Head of caudate nucleus (tissue), 42 donors: ENCODE data around the gene CHST8.
"Not testable (repeated sequence)": the region's sequence is repeated elsewhere in the genome, so short reads cannot be mapped to it uniquely, and the experiment has no call there.

Experiments
- DNase-seq, 42 donors: peaks; one replicate each; pipeline versions ENCODE4 v3.0.0 to v3.0.0-alpha.2; 2020 to 2021; ENCODE audit warnings: mixed read lengths in 7 of 42
- intact Hi-C: fragments of 100-400 bp; cut with DNase I; formaldehyde crosslinking; loops from one replicate; pipeline ENCODE4 v1.15.0; 2022

Gene CHST8

DNA sequence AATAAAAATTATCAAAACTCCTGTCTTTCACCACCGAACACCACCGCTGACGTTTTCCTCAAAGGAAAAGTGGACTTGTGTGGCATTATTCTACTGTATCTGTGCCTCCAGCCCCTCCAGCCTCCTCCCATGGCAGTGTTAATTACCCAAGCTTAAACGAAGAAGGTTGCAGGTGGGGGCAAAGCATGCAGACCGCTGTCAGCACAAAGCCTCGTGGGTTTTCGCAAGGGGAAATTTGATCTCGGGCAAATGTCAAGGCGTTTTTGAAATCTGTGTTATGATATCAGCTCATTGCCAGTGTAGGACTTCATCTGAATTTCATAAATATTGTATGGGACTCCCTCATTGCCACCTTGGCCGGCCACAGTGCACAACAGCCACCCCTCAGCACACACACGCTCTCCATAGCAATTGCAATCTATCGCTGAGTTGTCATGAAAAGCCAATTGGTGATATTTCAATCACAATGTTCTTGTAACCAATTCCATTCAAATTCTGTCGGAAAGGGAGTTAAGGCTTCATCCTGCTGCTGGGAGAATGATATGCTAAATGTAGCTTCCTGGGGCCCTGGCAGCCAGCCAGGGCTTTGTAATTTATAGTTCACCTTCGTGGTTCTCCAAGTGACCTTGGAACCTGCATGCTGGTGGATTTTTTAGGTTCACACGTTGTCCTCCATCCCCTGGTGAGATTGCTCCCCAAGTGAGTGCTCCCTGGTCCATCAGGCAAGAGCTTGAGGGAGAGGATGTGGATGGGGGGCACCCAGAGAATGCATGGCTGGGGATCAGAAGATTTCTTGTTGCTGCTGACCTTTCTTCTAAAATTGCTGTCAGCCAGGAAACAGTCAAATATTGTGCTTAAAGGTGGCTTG is 16.6 kb downstream of the CHST8 start:
- intact Hi-C loops: no loop called here
- DNase-seq: peak in 1 of 42 donors; percentile 6

DNA sequence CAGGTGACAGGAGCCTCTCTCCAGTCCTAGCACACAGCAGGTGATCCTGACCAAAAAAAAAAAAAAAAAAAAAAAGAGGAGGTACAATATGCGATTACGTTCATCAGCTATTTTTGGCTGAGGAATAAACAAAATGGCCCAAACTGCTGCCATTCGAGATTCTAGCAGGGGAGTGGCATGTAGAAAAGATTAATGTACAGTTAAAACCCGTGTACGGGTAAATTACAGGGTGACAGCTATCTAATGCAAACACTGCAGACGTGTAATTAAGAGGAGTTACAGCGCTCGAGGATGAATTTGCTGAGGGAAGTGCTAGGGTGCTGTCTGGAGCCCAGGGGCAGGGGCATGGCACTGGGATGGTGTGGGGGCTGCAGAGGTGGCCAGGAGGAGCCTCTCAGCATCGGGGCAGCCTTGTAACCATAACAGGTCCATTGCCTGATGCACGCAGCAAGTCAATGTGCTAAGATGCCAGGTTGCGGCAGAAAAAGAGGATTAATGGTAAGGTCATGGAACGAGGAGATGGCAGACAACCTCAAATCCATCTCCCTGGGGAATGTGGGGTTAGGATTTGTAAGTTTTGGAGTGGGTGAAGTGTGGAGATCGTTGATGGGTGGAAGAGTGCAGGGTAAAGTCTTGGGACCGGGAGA is 17.4 kb downstream of the CHST8 start:
- intact Hi-C loops: no loop called here
- peak in 1 of 42 donors; percentile 3 for DNase-seq

DNA sequence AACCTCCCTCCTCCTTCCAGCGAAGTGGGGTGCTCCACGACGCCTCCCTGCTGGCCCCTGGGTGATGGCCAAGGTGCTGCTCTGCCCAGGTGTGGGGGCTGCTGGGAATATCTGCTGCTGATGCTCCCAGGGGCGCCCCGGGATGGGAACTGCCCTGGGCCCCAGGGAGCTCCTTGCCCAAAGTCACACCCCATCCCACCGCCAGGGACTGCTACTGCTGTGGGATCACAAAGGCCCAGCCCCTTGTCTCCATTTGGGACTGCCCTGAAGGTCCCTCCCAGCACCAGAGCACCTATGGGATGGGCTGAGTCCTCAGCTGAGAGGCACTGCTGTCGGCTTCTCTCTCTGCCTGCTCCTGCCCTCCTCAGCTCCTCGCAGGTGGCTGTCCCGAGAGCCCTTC is 19.0 kb downstream of the CHST8 start:
- DNase-seq: peak in 3 of 42 donors; percentile 5 to 33 (median 19)
- intact Hi-C loops: no loop called here

DNA sequence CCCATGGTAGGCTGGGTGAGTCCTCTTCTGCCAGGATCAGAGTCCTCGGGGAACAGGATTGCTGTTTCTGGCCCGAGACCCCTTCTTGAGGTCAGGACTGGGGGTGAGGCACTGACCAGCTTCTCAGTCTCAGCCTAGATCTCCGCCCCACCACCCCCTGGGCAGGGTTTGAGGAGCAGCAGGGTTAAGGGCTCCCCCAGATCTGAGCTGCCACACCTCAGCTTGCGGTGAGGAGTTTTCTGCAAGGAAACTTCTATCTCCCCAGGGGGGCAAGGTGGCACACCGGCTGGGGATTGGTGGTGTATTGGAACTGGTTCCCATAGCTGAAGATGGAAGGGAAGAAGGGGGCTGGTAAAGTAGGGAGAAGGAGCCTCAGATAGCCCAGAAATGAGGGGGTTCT is 19.5 kb downstream of the CHST8 start:
- intact Hi-C loops: no loop called here
- peak in 1 of 42 donors; percentile 23 for DNase-seq

DNA sequence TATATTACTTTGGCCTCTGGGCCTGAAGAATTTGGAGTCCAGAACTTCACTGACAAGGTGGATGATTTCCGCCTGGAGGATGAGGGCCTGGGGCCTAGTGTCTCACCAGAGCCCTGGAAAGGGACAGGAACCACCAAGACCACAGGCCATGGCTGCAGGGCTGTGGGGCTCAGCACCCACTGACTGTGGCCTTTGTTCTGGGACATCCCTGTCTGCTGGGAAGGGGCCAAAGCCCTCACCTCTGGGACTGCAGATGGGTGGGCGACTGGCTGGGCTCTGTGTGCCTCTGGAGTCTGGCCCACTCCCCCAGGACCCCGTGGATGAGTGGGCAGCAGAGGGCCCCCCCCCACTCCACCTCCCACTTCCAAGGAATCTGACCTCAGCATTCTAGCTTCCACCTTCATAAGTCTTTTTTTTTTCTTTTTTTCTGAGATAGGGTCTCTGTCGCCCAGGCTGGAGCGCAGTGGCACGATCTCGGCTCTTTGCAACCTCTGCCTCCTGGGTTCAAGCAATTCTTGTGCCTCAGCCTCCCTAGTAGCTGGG is 20.3 kb downstream of the CHST8 start:
- DNase-seq: peak in 4 of 42 donors; percentile 8 to 23 (median 15)
- intact Hi-C loops: no loop called here

DNA sequence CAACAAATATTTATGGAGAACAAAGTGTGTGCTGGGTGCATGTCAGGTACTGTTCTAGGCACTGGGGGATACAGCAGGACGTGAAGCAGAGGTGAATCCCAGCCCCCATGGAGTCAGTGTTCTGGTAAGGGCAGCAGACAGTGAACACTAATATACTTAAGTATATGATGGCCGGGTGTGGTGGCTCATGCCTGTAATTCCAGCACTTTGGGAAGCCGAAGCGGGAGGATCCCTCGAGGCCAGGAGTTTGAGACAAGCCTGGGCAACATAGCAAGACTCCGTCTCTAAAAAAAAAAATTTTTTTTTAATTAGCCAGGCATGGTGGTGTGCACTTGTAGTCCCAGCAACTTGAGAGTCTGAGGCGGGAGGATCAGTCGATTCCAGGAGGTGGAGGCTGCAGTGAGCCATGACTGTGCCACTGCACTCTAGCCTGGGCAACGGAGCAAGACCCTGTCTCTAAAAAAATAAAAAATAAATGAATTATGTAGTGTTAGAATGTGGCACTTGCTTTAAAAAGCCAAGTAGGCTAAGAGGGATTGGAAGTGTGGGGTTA is 22.6 kb downstream of the CHST8 start:
- intact Hi-C loops: no loop called here

DNA sequence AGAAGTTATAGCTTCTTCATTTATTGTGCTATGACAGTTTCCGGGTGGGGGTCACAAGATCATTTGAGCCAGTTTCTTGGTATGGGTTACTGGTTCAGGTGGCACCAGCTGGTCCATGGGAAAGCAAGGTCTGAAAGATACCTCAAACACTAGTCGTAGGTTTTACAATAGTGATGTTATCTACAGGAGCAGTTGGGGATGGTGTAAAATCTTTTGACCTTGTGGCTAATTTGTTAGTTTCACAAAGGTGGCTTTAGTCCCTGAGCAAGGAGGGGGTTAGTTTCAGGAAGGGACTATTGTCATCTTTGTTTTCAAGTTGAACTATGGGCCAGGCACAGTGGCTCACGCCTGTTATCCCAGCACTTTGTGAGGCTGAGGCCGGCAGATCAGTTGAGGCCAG is 24.6 kb downstream of the CHST8 start:
- peak in 1 of 42 donors; percentile 25 for DNase-seq
- intact Hi-C loops: no loop called here

More for the DNA sequence above, 22.6 kb downstream of the CHST8 start:
- DNase-seq: peak in 2 of 42 donors; percentile 15 to 29

DNA sequence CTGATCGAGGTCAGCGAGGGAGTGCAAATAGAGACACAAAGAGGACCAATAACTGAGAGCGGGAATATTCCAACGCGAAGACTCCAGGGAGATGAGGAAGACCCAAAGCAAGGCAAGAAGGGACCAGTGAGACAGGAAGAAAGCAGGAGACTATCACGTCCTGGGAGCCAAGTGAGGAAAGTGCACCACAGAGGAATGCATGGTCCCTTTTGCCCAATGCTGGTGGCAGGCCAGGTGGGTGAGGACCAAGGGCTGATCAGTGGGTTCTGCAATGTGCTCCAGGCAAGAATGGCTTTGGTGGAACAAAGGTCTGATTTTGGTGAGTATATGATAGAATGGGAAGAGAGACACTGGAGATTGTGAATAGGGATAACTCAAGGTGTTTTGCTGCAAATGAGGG is 25.4 kb downstream of the CHST8 start:
- intact Hi-C loops: no loop called here

DNA sequence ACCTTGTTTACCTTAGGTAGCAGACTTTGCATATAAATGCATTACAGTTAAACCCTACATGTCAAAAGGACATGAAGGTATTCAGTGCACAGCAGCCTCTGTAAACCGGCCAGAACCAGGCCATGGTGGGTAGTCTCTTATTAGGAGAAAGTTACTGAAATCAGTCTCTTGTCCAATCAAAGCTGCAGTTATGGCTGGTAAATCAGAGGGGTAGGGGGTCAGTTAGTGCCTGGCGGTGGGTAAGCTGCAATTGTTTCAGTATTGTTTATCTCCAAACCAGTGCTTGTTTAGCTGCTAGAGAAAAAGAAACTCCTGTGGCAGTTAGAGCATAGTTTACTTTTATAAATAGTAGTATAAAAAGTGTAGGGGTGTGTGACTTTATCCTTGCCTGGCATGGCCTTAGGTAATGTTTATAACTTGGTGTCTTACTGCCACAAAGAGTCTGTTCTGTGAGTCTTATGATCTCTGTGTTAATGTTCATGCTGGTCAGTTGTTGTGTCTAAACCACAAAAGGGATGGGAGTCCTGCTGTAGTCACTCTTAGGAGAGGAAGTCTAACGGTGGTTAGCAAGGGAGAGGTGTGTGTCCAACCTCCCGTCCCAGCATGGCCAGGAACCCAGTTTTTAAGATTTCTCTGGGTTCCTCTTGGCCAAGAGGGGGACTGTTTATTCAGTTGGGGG is 28.0 kb downstream of the CHST8 start:
- intact Hi-C loops: no loop called here
- peak in 1 of 42 donors; percentile 15 for DNase-seq

More for the DNA sequence above, 25.4 kb downstream of the CHST8 start:
- DNase-seq: peak in 2 of 42 donors; percentile 8 to 9

DNA sequence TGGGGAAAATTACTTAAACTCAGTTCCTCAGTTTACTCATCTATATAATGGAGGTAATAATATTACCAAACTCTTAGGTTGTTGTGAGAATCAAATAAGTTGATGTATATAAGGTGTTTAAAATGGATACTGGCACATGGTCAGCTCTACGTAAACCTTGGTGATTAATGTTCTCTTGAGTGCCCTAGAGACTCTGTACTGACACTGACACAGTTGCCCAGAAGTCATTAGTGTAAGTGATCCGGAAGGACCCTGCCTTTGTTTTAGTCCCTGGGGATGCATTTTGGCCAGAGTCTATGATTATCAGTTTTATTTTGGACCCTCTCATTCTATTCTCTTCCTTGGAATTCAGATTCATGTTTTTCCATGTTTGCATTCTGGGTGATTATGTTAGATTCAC is 31.9 kb downstream of the CHST8 start:
- intact Hi-C loops: no loop called here
- no peak for DNase-seq

DNA sequence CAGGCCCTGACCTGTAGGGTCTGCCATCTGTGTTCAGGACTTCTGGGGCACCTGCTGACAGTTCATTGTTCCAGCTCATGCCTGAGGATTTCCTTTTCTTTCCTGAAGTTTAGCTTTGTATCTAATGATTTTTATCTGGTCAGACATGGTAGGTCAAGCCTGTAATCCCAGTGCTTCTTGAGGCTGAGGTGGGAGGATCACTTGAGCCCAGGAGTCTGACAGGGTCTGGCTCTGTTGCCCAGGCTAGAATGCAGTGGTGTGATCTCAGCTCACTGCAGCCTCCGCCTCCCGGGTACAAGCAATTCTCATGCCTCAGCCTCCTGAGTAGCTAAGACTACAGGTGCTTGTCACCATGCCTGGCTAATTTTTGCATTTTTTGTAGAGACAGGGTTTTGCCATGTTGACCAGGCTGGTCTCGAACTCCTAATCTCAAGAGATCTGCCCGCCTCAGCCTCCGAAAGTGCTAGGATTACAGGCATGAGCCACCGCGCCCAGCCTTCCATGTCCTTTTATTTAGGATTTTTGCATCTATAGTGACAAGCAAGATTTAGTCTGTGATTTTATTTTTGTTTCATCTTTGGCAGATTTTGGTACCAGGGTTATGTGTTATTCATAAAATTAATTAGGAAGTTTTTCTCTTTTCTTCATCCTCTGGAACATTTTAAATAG is 33.2 kb downstream of the CHST8 start:
- DNase-seq: peak in 5 of 42 donors; percentile 2 to 31 (median 11)
- intact Hi-C loops: no loop called here

DNA sequence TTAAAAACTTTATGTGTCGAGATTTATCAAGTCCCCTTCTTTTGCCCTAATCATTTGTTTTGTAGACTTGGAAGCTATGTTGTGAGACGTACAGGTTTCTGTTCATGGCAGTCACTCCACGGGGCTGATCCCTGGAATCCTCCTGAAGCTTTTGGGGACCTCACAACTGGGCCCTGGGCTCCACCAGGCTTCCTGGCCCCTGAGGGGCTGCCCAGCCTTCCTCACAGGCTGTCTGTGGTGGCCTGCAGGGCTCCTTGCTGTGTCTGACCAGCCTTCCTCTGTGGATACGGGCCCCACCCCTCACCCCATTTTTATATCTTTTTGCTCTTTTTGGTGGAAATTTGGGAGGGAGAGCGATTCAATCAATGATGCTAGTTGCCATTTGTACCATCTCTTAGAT is 38.1 kb downstream of the CHST8 start:
- DNase-seq: peak in 4 of 42 donors; percentile 2 to 30 (median 13)
- intact Hi-C loops: no loop called here

DNA sequence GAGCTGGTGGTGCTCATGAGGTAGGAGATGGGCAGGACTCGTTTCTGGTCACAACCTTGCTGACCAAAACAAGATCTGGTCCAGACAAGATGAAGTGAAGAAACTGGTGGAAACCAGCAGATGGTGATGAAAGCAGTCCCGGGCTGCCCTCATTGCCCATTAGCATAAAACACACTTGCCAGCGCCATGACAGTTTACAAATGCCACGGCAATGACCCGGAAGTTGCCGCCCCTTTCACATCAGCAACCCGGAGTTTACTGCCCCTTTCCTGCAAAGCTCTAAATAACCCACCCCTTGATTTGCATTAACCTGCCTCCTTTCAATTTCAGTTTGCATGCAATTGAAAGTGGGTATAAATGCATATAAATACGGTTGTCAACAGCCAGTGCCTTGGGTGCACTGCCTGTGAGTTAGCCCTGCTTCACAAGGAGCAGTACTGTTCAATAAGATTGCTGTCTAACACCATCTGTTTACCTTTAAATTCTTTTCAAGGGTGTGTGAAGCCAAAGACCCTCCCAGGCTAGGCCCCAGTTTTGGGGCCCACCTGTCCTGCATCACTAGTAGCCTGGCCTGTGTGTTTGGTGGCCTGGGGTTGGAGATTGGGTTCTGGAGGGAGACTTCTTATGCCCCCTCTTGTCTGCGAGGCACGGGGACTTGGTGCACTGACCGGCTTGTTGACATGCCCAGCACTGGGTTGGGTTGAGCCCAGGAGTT is 38.8 kb downstream of the CHST8 start:
- peak in 5 of 42 donors; percentile 3 to 27 (median 17) for DNase-seq
- intact Hi-C loops: no loop called here

DNA sequence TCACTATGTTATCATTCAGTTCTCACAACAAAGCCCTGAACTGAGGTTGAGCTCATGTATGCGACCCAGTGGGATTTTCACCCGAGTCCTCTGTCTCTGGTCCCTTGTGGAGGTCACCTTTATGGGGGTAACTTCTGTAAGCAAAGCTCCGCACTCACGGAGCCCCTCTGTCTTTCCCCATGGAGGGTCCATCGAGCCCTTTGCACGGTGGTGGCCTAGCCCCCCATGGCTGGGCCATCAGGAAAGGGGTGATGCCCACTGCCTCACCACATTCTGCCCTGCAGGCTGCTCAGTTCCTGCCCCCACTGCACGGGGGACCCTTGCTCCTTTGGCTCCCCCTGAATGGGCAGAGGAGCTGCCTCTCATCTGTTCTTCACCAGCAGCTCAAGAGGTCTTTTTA is 39.6 kb downstream of the CHST8 start:
- intact Hi-C loops: no loop called here
- DNase-seq: peak in 6 of 42 donors; percentile 0 to 15 (median 10)

DNA sequence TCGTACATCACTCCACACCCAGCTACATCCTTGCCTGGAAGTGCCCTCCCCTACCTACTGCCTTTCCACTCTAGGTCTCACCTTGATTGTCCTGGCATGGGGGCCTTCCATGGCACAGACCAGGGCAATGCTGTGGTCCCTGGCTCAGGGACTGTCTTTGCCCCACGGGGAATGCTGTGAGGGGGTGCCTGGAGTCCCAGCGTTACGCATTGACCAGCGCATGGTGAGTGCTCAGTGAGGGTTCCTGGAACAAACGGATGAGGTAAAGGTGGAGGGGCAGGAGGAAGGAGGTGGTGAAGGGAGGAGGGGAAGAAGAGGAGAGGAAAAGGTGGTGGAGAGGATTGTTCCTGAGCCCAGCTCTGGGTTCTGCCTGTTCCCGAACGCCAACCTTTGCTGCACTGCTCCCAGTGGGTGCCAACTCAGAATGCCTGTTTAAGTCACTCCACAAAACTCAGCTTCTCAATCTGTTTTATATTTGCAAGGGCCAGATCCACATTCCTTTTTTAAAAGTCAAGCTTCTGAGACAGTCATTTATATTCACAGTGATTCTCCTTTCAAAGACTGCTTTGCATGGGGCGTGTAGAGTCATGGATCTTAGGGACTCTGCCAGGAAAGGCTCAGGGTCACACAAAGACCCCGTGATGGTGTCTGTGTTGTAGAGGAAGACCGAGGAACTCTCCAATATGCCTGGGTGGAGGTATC is 40.8 kb downstream of the CHST8 start:
- intact Hi-C loops: no loop called here
- DNase-seq: peak in 7 of 42 donors; percentile 2 to 21 (median 7)

DNA sequence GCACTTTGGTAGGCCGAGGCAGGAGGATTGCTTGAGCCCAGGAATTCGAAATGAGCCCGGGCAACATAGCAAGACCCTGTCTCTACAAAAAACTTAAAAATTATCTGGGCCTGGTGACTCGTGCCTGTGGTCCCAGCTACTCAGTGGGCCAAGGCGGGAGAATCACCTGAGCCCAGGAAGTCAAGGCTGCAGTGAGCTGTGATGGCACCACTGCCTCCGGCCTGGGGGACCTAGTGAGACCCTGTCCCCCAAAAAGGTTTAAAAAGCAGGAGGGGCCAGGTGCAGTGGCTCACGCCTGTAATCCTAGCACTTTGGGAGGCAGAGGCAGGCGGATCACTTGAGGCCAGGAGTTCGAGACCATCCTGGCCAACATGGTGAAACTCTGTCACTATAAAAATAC is 41.6 kb downstream of the CHST8 start:
- intact Hi-C loops: not testable (repeated sequence)
- peak in 5 of 42 donors; percentile 1 to 15 (median 2) for DNase-seq

DNA sequence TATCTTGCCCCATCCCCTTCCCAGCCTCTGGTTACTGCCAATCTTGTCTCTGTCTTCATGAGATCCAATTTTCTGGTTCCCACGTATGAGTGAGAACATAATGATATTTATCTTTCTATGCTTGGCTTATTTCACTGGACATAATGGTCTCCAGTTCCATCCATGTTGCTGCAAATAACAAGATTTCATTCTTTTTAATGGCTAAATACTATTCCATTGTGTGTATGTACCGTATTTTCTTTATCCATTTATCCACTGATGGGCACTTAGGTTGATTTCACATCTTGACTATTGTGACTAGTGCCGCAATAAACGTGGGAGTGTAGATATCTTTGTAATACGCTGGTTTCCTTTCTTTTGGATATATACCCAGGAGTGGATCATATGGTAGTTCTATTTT is 43.0 kb downstream of the CHST8 start:
- intact Hi-C loops: no loop called here
- DNase-seq: no peak
